PC-9 (cell line): ENCODE data around the gene MTFMT. TPM values are rescaled to one million over a fixed set of nuclear protein-coding genes. Genes with fewer than 3 reads are reported as not detected.

Experiments used
- BruUV-seq: library from RNA; stranded (reverse); fragments of 400-500 nt; replicated peaks from 2 replicates; lab custom pipeline; 2021; lab: Mats Ljungman, UMichigan
- CTCF ChIA-PET: fragments of 300-600 bp; sonication (Branson Sonifier 250); formaldehyde crosslinking; loops from one replicate; lab custom pipeline; 2022; ENCODE audit warnings: antibody characterized with exemption; lab: Charles Lee
- POLR2A ChIA-PET: fragments of 300-600 bp; sonication (Branson Sonifier 250); formaldehyde crosslinking; loops from one replicate; lab custom pipeline; 2022; ENCODE audit warnings: antibody characterized with exemption; ENCODE audit not compliant: unreplicated experiment; lab: Charles Lee
- DNase-seq, 2 experiments: peaks; one replicate each; pipeline versions ENCODE4 v3.0.0 to v3.0.0-alpha.2; 2015 to 2022; ENCODE audit warnings: mixed read lengths in 1 of 2
- H2AFZ ChIP-seq: fragments of 200-600 bp; sonication (generic); 2 replicates; pipeline ENCODE4 v1.8.1; 2017; ENCODE audit warnings: antibody characterized with exemption
- H3F3A ChIP-seq: fragments of 200-600 bp; sonication (generic); 2 replicates; pipeline ENCODE4 v1.8.1; 2017; ENCODE audit warnings: antibody characterized with exemption, mild to moderate bottlenecking, low read depth; ENCODE audit not compliant: insufficient read depth
- H3K27ac ChIP-seq: fragments of 200-600 bp; sonication (generic); 2 replicates; pipeline ENCODE4 v1.6.1; 2016; ENCODE audit warnings: mixed run types
- H3K27me3 ChIP-seq: fragments of 200-600 bp; sonication (generic); 2 replicates; pipeline ENCODE4 v1.6.1; 2016; ENCODE audit warnings: low read depth, mixed run types; ENCODE audit not compliant: insufficient read depth
- H3K36me3 ChIP-seq: fragments of 200-600 bp; sonication (generic); 2 replicates; pipeline ENCODE4 v1.6.1; 2016; ENCODE audit warnings: low read depth, mixed run types
- H3K4me1 ChIP-seq: fragments of 200-600 bp; sonication (generic); replicated peaks from 2 replicates; pipeline ENCODE4 v1.6.1; 2016; ENCODE audit warnings: mixed run types; ENCODE audit not compliant: insufficient read depth
- H3K4me2 ChIP-seq: fragments of 200-600 bp; sonication (generic); 2 replicates; pipeline ENCODE4 v1.6.1; 2017; ENCODE audit warnings: mixed run types
- H3K4me3 ChIP-seq: fragments of 200-600 bp; sonication (generic); 2 replicates; pipeline ENCODE4 v1.6.1; 2016; ENCODE audit warnings: mixed run types
- H3K79me2 ChIP-seq: fragments of 200-600 bp; sonication (generic); 2 replicates; pipeline ENCODE4 v1.6.1; 2017; ENCODE audit warnings: low read depth, mixed run types
- H3K9me2 ChIP-seq: fragments of 200-600 bp; sonication (generic); 2 replicates; pipeline ENCODE4 v1.8.1; 2017; ENCODE audit warnings: mild to moderate bottlenecking; ENCODE audit not compliant: insufficient read depth
- H3K9me3 ChIP-seq: fragments of 200-600 bp; sonication (generic); 2 replicates; pipeline ENCODE4 v1.8.1; 2016; ENCODE audit warnings: low read depth; ENCODE audit not compliant: insufficient read depth
- H4K20me1 ChIP-seq: fragments of 200-600 bp; sonication (generic); 2 replicates; pipeline ENCODE4 v1.8.1; 2017; ENCODE audit not compliant: insufficient read depth
- CTCF ChIP-seq: fragments of 200-600 bp; sonication (generic); conservative IDR thresholded peaks from 2 replicates; pipeline ENCODE4 v1.6.1; 2017; ENCODE audit warnings: mixed run types, antibody characterized with exemption, mild to moderate bottlenecking, moderate library complexity
- EZH2 ChIP-seq: fragments of 200-600 bp; sonication (generic); IDR thresholded peaks from 2 replicates; pipeline ENCODE4 v1.8.0; 2017; ENCODE audit warnings: antibody characterized with exemption, low read depth
- intact Hi-C: fragments of 100-400 bp; cut with micrococcal nuclease; formaldehyde crosslinking; loops from one replicate; pipeline ENCODE4 v1.10.0; 2022; ENCODE audit not compliant: unreplicated experiment
- total RNA-seq: library from RNA; stranded (reverse); gene quantifications from 2 replicates; pipeline ENCODE4 v1.2.3, GENCODE V29; 2021

MTFMT gene
- total RNA-seq, 1 experiment from 2014 or later: 16.0 TPM

DNA sequence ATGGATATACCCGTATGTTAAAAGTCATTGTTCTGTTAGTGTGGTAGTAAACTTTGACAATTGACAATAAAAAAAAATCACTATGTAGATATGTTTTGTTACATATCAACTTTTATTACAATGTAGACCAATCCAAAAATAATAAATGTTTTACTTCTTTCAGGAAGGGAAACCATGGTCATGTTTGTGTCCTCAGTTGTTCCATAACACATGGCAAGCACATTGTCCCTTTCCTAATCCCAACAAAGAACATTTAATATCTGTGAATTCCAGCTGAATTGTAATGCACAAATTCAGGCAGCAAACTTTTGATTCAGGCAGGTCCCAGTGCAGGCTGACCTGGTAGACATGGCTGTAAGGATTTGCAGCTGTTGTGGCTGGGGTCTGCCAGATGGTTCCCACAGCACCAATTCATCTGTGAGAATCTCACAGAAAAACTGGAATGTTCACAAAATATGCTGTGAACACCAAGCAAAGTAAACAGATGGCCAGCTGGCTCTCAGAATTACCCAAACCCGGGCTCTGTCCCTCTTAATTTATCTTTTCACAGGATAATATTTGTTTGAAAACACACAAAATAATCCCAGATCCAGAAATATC lies 37.8 kb downstream of the MTFMT start:
- no peaks in the 10 kb centered on the region for H4K20me1 ChIP-seq
- TF ChIP-seq EZH2: no peak
- no peak for TF ChIP-seq CTCF
- H3K9me2 ChIP-seq: no peaks in the 10 kb centered on the region
- no peak overlapping the region for H3K4me3 ChIP-seq
- H3K36me3 ChIP-seq: no peaks in the 10 kb centered on the region
- H3K4me1 ChIP-seq: peaks cover 10% of the 10 kb centered on the region; the same call in 1 of the 2 replicates
- peaks cover 4% of the 10 kb centered on the region; the same call in 1 of the 2 replicates for H3F3A ChIP-seq
- no peak overlapping the region for H3K4me2 ChIP-seq
- intact Hi-C loops: no loop called here
- no peak for DNase-seq
- H3K27ac ChIP-seq: no peak overlapping the region
- H3K79me2 ChIP-seq: peaks cover 25% of the 10 kb centered on the region
- no peaks in the 10 kb centered on the region for H3K9me3 ChIP-seq
- no peak overlapping the region for H2AFZ ChIP-seq
- ChIA-PET POLR2A (no interaction called here), CTCF (interaction anchor here (0.7 kb wide), 1 partner anchor 57 kb away, joined by 4 read pairs; no protein-coding TSS in a partner anchor)
- BruUV-seq: no TSS peak
- no peaks in the 10 kb centered on the region for H3K27me3 ChIP-seq

DNA sequence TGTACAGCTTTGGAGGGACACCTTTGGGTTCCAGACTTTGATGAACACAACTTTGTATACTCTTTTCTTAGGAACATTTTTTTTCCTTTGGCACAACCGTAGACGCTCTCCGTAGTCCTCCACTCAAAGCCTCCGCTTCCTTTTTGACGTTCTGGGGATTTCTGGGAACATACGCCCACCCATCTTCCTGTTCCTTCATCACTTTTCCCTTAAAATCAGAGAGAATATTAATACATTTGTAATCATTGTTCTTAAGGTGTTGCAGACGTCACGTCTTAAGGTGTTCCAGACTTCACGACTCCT lies 39.3 kb downstream of the MTFMT start:
- intact Hi-C loops: no loop called here
- peaks cover 10% of the 10 kb centered on the region; the same call in 1 of the 2 replicates for H3K4me1 ChIP-seq
- ChIA-PET CTCF (no interaction called here), POLR2A (interaction anchor here (0.7 kb wide), 1 partner anchor 143 kb away, joined by 5 read pairs; the partner anchor contains the start of gene PDCD7)
- no peaks in the 10 kb centered on the region for H3K36me3 ChIP-seq
- H4K20me1 ChIP-seq: no peaks in the 10 kb centered on the region
- no peaks in the 10 kb centered on the region for H3K27me3 ChIP-seq
- no peaks in the 10 kb centered on the region for H3K9me2 ChIP-seq
- H3K4me3 ChIP-seq: peak overlapping the region; percentile 87
- no peak for DNase-seq
- peak overlapping the region; percentile 49 for H3K27ac ChIP-seq
- peaks cover 4% of the 10 kb centered on the region; the same call in 1 of the 2 replicates for H3F3A ChIP-seq
- H3K79me2 ChIP-seq: peaks cover 29% of the 10 kb centered on the region
- TF ChIP-seq CTCF: no peak
- no peak for TF ChIP-seq EZH2
- H2AFZ ChIP-seq: peak overlapping the region; percentile 83
- peak overlapping the region; percentile 91 for H3K4me2 ChIP-seq
- BruUV-seq: TSS peak; percentile 90
- H3K9me3 ChIP-seq: no peaks in the 10 kb centered on the region

DNA sequence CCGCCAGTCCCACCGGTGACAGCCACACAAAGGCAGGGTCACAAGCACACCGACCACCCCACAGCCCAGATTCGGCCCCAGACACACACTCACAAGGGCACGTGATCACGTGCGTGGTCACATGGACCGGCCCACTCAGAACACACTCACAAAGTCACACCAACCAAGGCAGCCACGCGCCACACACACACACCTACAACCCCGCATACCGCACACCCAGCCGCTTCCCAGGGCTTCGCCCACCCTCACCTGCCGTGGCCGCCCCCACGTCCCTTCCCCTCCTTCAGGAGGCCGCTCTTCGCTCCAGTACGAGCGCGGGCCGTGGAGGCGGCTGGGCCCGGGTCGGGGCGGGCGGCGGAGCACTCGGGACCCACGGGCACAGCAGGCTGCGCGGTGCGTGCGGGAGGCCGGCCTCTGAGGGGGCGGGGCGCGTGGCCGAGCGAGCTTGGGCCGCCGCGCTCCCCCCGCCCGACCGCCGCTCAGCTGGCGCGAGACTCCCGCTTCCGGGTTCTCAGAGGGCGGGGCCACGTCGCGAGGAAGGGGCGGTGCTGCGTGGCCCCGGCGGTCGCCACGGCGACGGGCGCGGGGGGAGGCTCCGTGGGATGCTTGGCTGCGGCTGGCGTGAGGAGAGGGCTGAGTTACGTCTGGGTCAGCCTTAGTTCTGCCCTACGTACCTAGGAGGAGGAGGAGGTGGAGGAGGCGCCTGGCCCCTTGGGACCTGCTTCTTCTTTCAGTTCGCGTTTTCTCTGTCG lies 39.8 kb downstream of the MTFMT start, which contains the start of gene SPG21:
TSS of gene SPG21 (minus strand) at position 499 of the 752 bp plus-strand sequence. CDS start 6,345 bp downstream, outside the sequence.
- H3K9me2 ChIP-seq: no peaks in the 10 kb centered on the region
- H3K9me3 ChIP-seq: no peaks in the 10 kb centered on the region
- H3F3A ChIP-seq: peaks cover 4% of the 10 kb centered on the region; the same call in 1 of the 2 replicates
- peak within 1 kb of the TSS; percentile 93 for H2AFZ ChIP-seq
- peaks cover 29% of the 10 kb centered on the region for H3K79me2 ChIP-seq
- CTCF ChIA-PET: no interaction called here
- no TSS peak for BruUV-seq
- POLR2A ChIA-PET: interaction anchor here (0.6 to 0.7 kb wide), 2 partner anchors 144 to 438 kb away, joined by 5 to 10 read pairs; partner anchors contain the start of gene PDCD7
- H3K4me2 ChIP-seq: peak within 1 kb of the TSS; percentile 91
- H3K36me3 ChIP-seq: no peaks in the 10 kb centered on the region
- H3K4me1 ChIP-seq: peaks cover 10% of the 10 kb centered on the region; the same call in 1 of the 2 replicates
- intact Hi-C loops: no loop called here
- no peak for TF ChIP-seq EZH2
- no peak for TF ChIP-seq CTCF
- DNase-seq: peak; percentile 70 to 97
- no peaks in the 10 kb centered on the region for H4K20me1 ChIP-seq
- H3K27ac ChIP-seq: peak within 1 kb of the TSS; percentile 63
- no peaks in the 10 kb centered on the region for H3K27me3 ChIP-seq
- H3K4me3 ChIP-seq: peak within 1 kb of the TSS; percentile 87
